ENCODE data around the gene ELMO1.

ELMO1 gene

DNA sequence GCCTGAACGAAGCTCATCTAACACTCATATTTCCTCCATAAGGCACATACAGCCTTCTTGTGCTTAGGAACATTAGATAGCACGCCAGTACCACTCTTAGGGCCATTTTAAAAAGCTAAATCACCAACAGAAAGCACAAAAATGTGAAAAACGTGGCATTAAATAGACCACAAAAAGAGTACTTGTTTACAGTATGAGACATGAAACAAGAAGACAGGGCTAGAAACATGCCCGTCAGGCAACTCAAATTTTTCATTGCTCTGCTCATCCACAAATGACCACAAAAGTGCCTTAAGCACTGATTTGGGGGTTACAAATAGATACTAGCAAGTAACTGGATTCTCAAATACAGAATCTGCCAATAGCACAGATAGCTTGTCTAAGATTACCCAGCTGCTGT, 67.8 kb downstream of the ELMO1 start:
- ATAC-seq (ENCODE audit: insufficient read depth, low read depth), result no peak
- DNase-seq, result no peak
- no peak for TF ChIP-seq EZH2 (IDR thresholded peaks at IDR 0.05; ENCODE audit: borderline replicate concordance, low read depth, low read length, severe bottlenecking)
- TF ChIP-seq, protein P1, sequence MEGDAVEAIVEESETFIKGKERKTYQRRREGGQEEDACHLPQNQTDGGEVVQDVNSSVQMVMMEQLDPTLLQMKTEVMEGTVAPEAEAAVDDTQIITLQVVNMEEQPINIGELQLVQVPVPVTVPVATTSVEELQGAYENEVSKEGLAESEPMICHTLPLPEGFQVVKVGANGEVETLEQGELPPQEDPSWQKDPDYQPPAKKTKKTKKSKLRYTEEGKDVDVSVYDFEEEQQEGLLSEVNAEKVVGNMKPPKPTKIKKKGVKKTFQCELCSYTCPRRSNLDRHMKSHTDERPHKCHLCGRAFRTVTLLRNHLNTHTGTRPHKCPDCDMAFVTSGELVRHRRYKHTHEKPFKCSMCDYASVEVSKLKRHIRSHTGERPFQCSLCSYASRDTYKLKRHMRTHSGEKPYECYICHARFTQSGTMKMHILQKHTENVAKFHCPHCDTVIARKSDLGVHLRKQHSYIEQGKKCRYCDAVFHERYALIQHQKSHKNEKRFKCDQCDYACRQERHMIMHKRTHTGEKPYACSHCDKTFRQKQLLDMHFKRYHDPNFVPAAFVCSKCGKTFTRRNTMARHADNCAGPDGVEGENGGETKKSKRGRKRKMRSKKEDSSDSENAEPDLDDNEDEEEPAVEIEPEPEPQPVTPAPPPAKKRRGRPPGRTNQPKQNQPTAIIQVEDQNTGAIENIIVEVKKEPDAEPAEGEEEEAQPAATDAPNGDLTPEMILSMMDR (IDR thresholded peaks at IDR 0.05; ENCODE audit: borderline replicate concordance, extremely low read depth, low read length, poor library complexity, severe bottlenecking), result no peak
- Histone ChIP-seq H3K9ac (ENCODE audit: low read depth, low read length) (no peak overlapping the region), H3K79me2 (ENCODE audit: insufficient read depth, low read length) (no peaks in the 10 kb centered on the region), H3K36me3 (ENCODE audit: insufficient read depth, low read length) (no peaks in the 10 kb centered on the region), H3K4me2 (ENCODE audit: insufficient read depth, low read length) (no peak overlapping the region), H3K27me3 (ENCODE audit: insufficient read depth, low read length, poor library complexity) (no peaks in the 10 kb centered on the region), H3K4me3 (ENCODE audit: low read depth in 1 of 2, low read length in 2 of 2) (no peak overlapping the region), H3K4me1 (ENCODE audit: insufficient read depth, low read length) (no peaks in the 10 kb centered on the region), H4K20me1 (ENCODE audit: insufficient read depth, low read length) (no peaks in the 10 kb centered on the region), H2AFZ (ENCODE audit: low read depth, low read length) (no peak overlapping the region), H3K9me3 (ENCODE audit: insufficient read depth, low read length, severe bottlenecking) (peaks cover 3% of the 10 kb centered on the region), H3K27ac (ENCODE audit: low read length) (no peak overlapping the region)

DNA sequence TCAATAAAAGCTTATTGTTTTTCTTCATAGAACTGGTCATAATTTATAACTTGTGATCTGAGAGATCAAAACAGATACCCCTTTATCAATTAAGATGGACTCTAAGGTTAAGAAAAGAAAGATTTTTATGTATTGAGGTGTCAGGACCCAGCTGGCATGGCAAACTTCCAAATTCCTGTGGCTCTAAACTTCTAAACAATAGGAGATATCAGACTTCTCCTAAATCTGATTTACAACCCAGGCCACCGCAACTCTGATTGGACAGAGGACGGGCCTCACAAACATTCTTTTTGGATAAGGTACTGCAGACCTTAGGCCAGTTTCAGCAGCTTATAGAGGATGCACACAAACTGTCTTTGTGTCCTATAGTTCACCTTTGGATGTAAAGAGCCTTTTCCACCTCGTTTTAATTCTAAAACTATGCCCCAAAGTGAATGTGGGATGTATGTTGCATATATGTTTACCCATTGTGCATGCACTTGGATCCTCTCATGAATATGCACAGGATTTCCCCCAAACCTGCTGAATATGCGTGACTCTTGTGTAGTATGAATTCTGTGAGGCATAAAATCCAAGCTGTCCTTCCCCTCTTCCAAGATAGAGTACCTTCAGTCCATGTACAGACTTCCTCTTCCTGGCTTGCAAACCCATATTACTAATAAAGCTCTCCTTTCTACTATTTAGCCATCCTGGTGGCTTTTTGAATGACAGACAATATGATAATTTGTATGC, 69.0 kb downstream of the ELMO1 start:
- H2AFZ ChIP-seq (ENCODE audit: low read depth, low read length), result no peak overlapping the region
- no peaks in the 10 kb centered on the region for H3K79me2 ChIP-seq (ENCODE audit: insufficient read depth, low read length)
- H3K4me3 ChIP-seq (ENCODE audit: low read depth in 1 of 2, low read length in 2 of 2), result no peak overlapping the region
- TF ChIP-seq, protein P1 (IDR thresholded peaks at IDR 0.05; ENCODE audit: borderline replicate concordance, extremely low read depth, low read length, poor library complexity, severe bottlenecking), result no peak
- TF ChIP-seq EZH2 (IDR thresholded peaks at IDR 0.05; ENCODE audit: borderline replicate concordance, low read depth, low read length, severe bottlenecking), result no peak
- H3K27me3 ChIP-seq (ENCODE audit: insufficient read depth, low read length, poor library complexity), result no peaks in the 10 kb centered on the region
- H3K27ac ChIP-seq (ENCODE audit: low read length), result no peak overlapping the region
- no peaks in the 10 kb centered on the region for H4K20me1 ChIP-seq (ENCODE audit: insufficient read depth, low read length)
- H3K36me3 ChIP-seq (ENCODE audit: insufficient read depth, low read length), result no peaks in the 10 kb centered on the region
- no peak overlapping the region for H3K4me2 ChIP-seq (ENCODE audit: insufficient read depth, low read length)
- ATAC-seq (ENCODE audit: insufficient read depth, low read depth), result no peak
- no peak overlapping the region for H3K9ac ChIP-seq (ENCODE audit: low read depth, low read length)
- no peak for DNase-seq
- H3K4me1 ChIP-seq (ENCODE audit: insufficient read depth, low read length), result no peaks in the 10 kb centered on the region
- peaks cover 5% of the 10 kb centered on the region for H3K9me3 ChIP-seq (ENCODE audit: insufficient read depth, low read length, severe bottlenecking)

DNA sequence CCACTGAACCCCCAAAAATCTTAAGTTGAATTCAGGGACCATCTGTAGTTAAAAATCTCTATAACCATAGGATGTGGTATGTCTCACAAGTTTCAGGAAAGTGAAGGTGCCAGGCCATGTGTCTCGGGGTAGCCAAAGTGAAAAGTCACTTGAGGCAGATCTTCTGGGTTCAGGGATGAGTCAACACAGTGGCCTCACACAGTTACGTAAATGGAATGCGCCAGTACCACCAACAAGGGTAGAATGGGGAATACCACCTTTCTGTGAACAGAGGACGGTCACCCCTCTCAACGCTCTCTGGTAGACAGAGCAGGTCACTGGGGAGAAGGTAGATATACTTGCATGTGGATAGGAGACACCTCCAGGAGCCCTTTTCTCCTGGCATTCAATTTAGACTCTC, 71.4 kb downstream of the ELMO1 start:
- no peak for DNase-seq
- peaks cover 5% of the 10 kb centered on the region for H3K9me3 ChIP-seq (ENCODE audit: insufficient read depth, low read length, severe bottlenecking)
- no peak for ATAC-seq (ENCODE audit: insufficient read depth, low read depth)
- H3K27me3 ChIP-seq (ENCODE audit: insufficient read depth, low read length, poor library complexity), result no peaks in the 10 kb centered on the region
- H3K9ac ChIP-seq (ENCODE audit: low read depth, low read length), result no peak overlapping the region
- no peak overlapping the region for H3K4me3 ChIP-seq (ENCODE audit: low read depth in 1 of 2, low read length in 2 of 2)
- no peaks in the 10 kb centered on the region for H3K4me1 ChIP-seq (ENCODE audit: insufficient read depth, low read length)
- H4K20me1 ChIP-seq (ENCODE audit: insufficient read depth, low read length), result no peaks in the 10 kb centered on the region
- H3K4me2 ChIP-seq (ENCODE audit: insufficient read depth, low read length), result no peak overlapping the region
- H3K27ac ChIP-seq (ENCODE audit: low read length), result no peak overlapping the region
- H3K36me3 ChIP-seq (ENCODE audit: insufficient read depth, low read length), result no peaks in the 10 kb centered on the region
- no peak overlapping the region for H2AFZ ChIP-seq (ENCODE audit: low read depth, low read length)
- H3K79me2 ChIP-seq (ENCODE audit: insufficient read depth, low read length), result no peaks in the 10 kb centered on the region
- TF ChIP-seq, protein P1 (IDR thresholded peaks at IDR 0.05; ENCODE audit: borderline replicate concordance, extremely low read depth, low read length, poor library complexity, severe bottlenecking), result no peak
- no peak for TF ChIP-seq EZH2 (IDR thresholded peaks at IDR 0.05; ENCODE audit: borderline replicate concordance, low read depth, low read length, severe bottlenecking)

All from DND-41 (cell line).